Trophoblast cell (in vitro differentiated cells and primary cell): ENCODE measurements around the gene USH1C.

Experiments used
- DNase-seq, 2 donors: peaks; one replicate each; pipeline ENCODE4 v3.0.0-alpha.2; 2016
- H2AFZ ChIP-seq: 2 replicates; pipeline ENCODE4 v1.6.1; 2013; ENCODE audit warnings: low read length, moderate library complexity, mild to moderate bottlenecking; ENCODE audit not compliant: insufficient read depth, poor library complexity
- H2AK5ac ChIP-seq: 2 replicates; pipeline ENCODE4 v1.6.1; 2013; ENCODE audit warnings: mild to moderate bottlenecking, low read length
- H2BK120ac ChIP-seq: 2 replicates; pipeline ENCODE4 v1.6.1; 2013; ENCODE audit warnings: low read length, mild to moderate bottlenecking, moderate library complexity; ENCODE audit not compliant: insufficient read depth, poor library complexity
- H2BK12ac ChIP-seq: 2 replicates; pipeline ENCODE4 v1.6.1; 2013; ENCODE audit warnings: mild to moderate bottlenecking, low read length, moderate library complexity
- H2BK5ac ChIP-seq: 2 replicates; pipeline ENCODE4 v1.6.1; 2013; ENCODE audit warnings: low read length, low read depth, moderate library complexity, mild to moderate bottlenecking; ENCODE audit not compliant: poor library complexity
- H3K14ac ChIP-seq: 2 replicates; pipeline ENCODE4 v1.6.1; 2013; ENCODE audit warnings: mild to moderate bottlenecking, low read length
- H3K18ac ChIP-seq: 2 replicates; pipeline ENCODE4 v1.6.1; 2013; ENCODE audit warnings: mild to moderate bottlenecking, low read length
- H3K23ac ChIP-seq: 2 replicates; pipeline ENCODE4 v1.6.1; 2013; ENCODE audit warnings: low read length
- H3K27ac ChIP-seq: 2 replicates; pipeline ENCODE4 v1.5.1; 2013; ENCODE audit warnings: low read depth, mild to moderate bottlenecking, inconsistent platforms, low read length, moderate library complexity
- H3K27me3 ChIP-seq: 2 replicates; pipeline ENCODE4 v1.6.1; 2013; ENCODE audit warnings: inconsistent platforms, mild to moderate bottlenecking, low read length, moderate library complexity; ENCODE audit not compliant: insufficient read depth
- H3K36me3 ChIP-seq, 2 experiments: 1 replicate in 1 of 2; 2 replicates in 1 of 2; pipeline ENCODE4 v1.6.1; 2013; ENCODE audit warnings: low read length in 2 of 2, mild to moderate bottlenecking in 2 of 2, moderate library complexity in 1 of 2; ENCODE audit not compliant: insufficient read depth in 2 of 2, control insufficient read depth in 1 of 2
- H3K4ac ChIP-seq: 2 replicates; pipeline ENCODE4 v1.6.1; 2013; ENCODE audit warnings: low read depth, mild to moderate bottlenecking, low read length, moderate library complexity
- H3K4me1 ChIP-seq, 2 experiments: 1 replicate in 1 of 2; 2 replicates in 1 of 2; pipeline ENCODE4 v1.6.1; 2013; ENCODE audit warnings: low read length in 2 of 2, mild to moderate bottlenecking in 2 of 2, moderate library complexity in 1 of 2; ENCODE audit not compliant: insufficient read depth in 2 of 2, control insufficient read depth in 1 of 2
- H3K4me2 ChIP-seq: 2 replicates; pipeline ENCODE4 v1.6.1; 2013; ENCODE audit warnings: inconsistent platforms, mild to moderate bottlenecking, low read length, moderate library complexity
- H3K4me3 ChIP-seq: 2 replicates; pipeline ENCODE4 v1.5.1; 2013; ENCODE audit warnings: mild to moderate bottlenecking, low read depth, low read length, inconsistent platforms
- H3K79me1 ChIP-seq: one replicate; pipeline ENCODE4 v1.6.1; 2013; ENCODE audit warnings: low read length
- H3K79me2 ChIP-seq: 2 replicates; pipeline ENCODE4 v1.6.1; 2013; ENCODE audit warnings: low read length, mild to moderate bottlenecking; ENCODE audit not compliant: control insufficient read depth, insufficient read depth, poor library complexity
- H3K9ac ChIP-seq: 2 replicates; pipeline ENCODE4 v1.6.1; 2013; ENCODE audit warnings: mild to moderate bottlenecking, low read length
- H3K9me3 ChIP-seq: 2 replicates; pipeline ENCODE4 v1.6.1; 2013; ENCODE audit warnings: low read depth, mild to moderate bottlenecking, control low read depth, inconsistent platforms, low read length; ENCODE audit not compliant: insufficient read depth
- H4K12ac ChIP-seq: 2 replicates; pipeline ENCODE4 v1.6.1; 2013; ENCODE audit warnings: low read depth, mild to moderate bottlenecking, low read length, moderate library complexity
- H4K8ac ChIP-seq: 2 replicates; pipeline ENCODE4 v1.6.1; 2013; ENCODE audit warnings: low read depth, mild to moderate bottlenecking, low read length, moderate library complexity
- H4K91ac ChIP-seq: one replicate; pipeline ENCODE4 v1.6.1; 2013; ENCODE audit warnings: low read depth, mild to moderate bottlenecking, low read length, moderate library complexity
- WGBS: extraction: QIAGEN DNeasy Blood & Tissue Kit; methylation state at CpG from one replicate; pipeline ENCODE4 v1.1.7; 2013; ENCODE audit warnings: missing lambda C conversion rate; ENCODE audit not compliant: insufficient read length, insufficient coverage; ENCODE audit errors: extremely low coverage; 5-methylcytosine and 5-hydroxymethylcytosine counted together

Gene USH1C

GRCh38 chr11:17490938-17491337, 53.3 kb downstream of the USH1C start:
- Histone ChIP-seq H3K9ac (no peak overlapping the region), H3K4ac (no peak overlapping the region), H3K36me3 (no peaks in the 10 kb centered on the region), H3K4me2 (no peak overlapping the region), H3K27me3 (no peaks in the 10 kb centered on the region), H4K8ac (no peak overlapping the region), H2BK5ac (no peak overlapping the region), H3K4me1 (no peaks in the 10 kb centered on the region), H2BK12ac (no peak overlapping the region), H3K27ac (no peak overlapping the region), H3K23ac (no peak overlapping the region), H3K79me1 (no peaks in the 10 kb centered on the region), H2AFZ (no peak overlapping the region), H3K14ac (no peak overlapping the region), H4K91ac (no peak overlapping the region), H3K9me3 (peaks cover 2% of the 10 kb centered on the region), H3K4me3 (no peak overlapping the region), H2AK5ac (no peak overlapping the region), H3K18ac (no peak overlapping the region), H4K12ac (no peak overlapping the region), H2BK120ac (no peak overlapping the region), H3K79me2 (no peaks in the 10 kb centered on the region)
- DNase-seq, result no peak
- WGBS, result no CpG with 5 or more reads among the region's 4 CpGs

- Histone ChIP-seq H2AFZ (no peak overlapping the region), H3K79me2 (no peaks in the 10 kb centered on the region), H4K12ac (no peak overlapping the region), H4K91ac (no peak overlapping the region), H3K4me3 (no peak overlapping the region), H3K23ac (no peak overlapping the region), H2BK120ac (no peak overlapping the region), H2BK12ac (no peak overlapping the region), H2AK5ac (no peak overlapping the region), H3K79me1 (no peaks in the 10 kb centered on the region), H3K27ac (no peak overlapping the region), H3K9ac (no peak overlapping the region), H3K14ac (no peak overlapping the region), H3K36me3 (no peaks in the 10 kb centered on the region), H3K18ac (no peak overlapping the region), H2BK5ac (no peak overlapping the region), H3K4me2 (no peak overlapping the region), H3K9me3 (peaks cover 2% of the 10 kb centered on the region), H3K27me3 (no peaks in the 10 kb centered on the region), H3K4me1 (no peaks in the 10 kb centered on the region), H3K4ac (no peak overlapping the region), H4K8ac (no peak overlapping the region)
- WGBS, result no CpG with 5 or more reads among the region's 6 CpGs
- DNase-seq, result no peak
Observed at GRCh38 chr11:17490232-17490631, 54.0 kb downstream of the USH1C start.

GRCh38 chr11:17489751-17490150, 54.5 kb downstream of the USH1C start:
- Histone ChIP-seq H3K79me2 (no peaks in the 10 kb centered on the region), H3K4ac (no peak overlapping the region), H3K36me3 (no peaks in the 10 kb centered on the region), H3K79me1 (no peaks in the 10 kb centered on the region), H2BK120ac (no peak overlapping the region), H4K91ac (no peak overlapping the region), H3K23ac (no peak overlapping the region), H4K12ac (no peak overlapping the region), H3K9me3 (peaks cover 2% of the 10 kb centered on the region), H2AK5ac (no peak overlapping the region), H2AFZ (no peak overlapping the region), H3K27ac (no peak overlapping the region), H2BK5ac (no peak overlapping the region), H3K4me2 (no peak overlapping the region), H3K4me1 (no peaks in the 10 kb centered on the region), H2BK12ac (no peak overlapping the region), H3K4me3 (no peak overlapping the region), H3K18ac (no peak overlapping the region), H3K27me3 (no peaks in the 10 kb centered on the region), H3K9ac (no peak overlapping the region), H4K8ac (no peak overlapping the region), H3K14ac (no peak overlapping the region)
- no CpG with 5 or more reads among the region's 5 CpGs for WGBS
- DNase-seq, result no peak

DNA sequence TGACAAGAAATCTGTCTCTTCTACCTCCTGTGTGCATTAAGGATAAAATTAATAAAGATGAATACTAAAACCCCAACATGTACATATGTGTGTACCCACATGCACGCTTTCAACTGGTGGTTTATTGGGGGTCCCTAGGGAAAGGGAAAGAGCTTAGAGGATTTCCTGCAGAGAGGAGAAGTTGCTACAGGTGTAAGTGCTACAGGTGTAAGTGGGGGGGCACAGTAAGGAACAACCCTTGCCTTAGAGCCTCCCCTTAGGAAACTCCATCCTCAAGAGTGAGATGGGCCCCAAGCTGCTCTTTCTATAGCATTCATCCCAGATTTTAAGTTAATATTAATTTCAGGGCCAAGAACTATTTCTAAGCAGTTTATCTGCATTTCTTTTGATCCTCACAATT, 55.7 kb downstream of the USH1C start:
- no peak overlapping the region for H3K23ac ChIP-seq
- H2AK5ac ChIP-seq, result no peak overlapping the region
- no peak overlapping the region for H2BK5ac ChIP-seq
- no peak overlapping the region for H3K4me3 ChIP-seq
- no peak overlapping the region for H3K14ac ChIP-seq
- no peak overlapping the region for H4K12ac ChIP-seq
- H3K27ac ChIP-seq, result no peak overlapping the region
- H3K4ac ChIP-seq, result no peak overlapping the region
- H3K9ac ChIP-seq, result no peak overlapping the region
- no peak overlapping the region for H2BK12ac ChIP-seq
- no peaks in the 10 kb centered on the region for H3K27me3 ChIP-seq
- peaks cover 2% of the 10 kb centered on the region for H3K9me3 ChIP-seq
- no peaks in the 10 kb centered on the region for H3K79me2 ChIP-seq
- no peak for DNase-seq
- H3K4me2 ChIP-seq, result no peak overlapping the region
- no CpG with 5 or more reads among the region's 1 CpG for WGBS
- no peak overlapping the region for H2BK120ac ChIP-seq
- no peak overlapping the region for H2AFZ ChIP-seq
- no peak overlapping the region for H4K8ac ChIP-seq
- H3K79me1 ChIP-seq, result no peaks in the 10 kb centered on the region
- H3K18ac ChIP-seq, result no peak overlapping the region
- no peaks in the 10 kb centered on the region for H3K4me1 ChIP-seq
- no peak overlapping the region for H4K91ac ChIP-seq
- H3K36me3 ChIP-seq, result no peaks in the 10 kb centered on the region
